SW 1271 (cell line): ENCODE results near the gene REXO4.
A peak's percentile ranks its signal among the peaks of the same experiment; 100 is the strongest.
"Not testable (repeated sequence)": the region's sequence is repeated elsewhere in the genome, so short reads cannot be mapped to it uniquely, and the experiment has no call there.

ENCODE experiments used
- DNase-seq, 2 experiments: peaks; one replicate each; lab custom pipeline; 2025; lab: John Stamatoyannopoulos, UW

Gene REXO4, protein sequence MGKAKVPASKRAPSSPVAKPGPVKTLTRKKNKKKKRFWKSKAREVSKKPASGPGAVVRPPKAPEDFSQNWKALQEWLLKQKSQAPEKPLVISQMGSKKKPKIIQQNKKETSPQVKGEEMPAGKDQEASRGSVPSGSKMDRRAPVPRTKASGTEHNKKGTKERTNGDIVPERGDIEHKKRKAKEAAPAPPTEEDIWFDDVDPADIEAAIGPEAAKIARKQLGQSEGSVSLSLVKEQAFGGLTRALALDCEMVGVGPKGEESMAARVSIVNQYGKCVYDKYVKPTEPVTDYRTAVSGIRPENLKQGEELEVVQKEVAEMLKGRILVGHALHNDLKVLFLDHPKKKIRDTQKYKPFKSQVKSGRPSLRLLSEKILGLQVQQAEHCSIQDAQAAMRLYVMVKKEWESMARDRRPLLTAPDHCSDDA

DNA sequence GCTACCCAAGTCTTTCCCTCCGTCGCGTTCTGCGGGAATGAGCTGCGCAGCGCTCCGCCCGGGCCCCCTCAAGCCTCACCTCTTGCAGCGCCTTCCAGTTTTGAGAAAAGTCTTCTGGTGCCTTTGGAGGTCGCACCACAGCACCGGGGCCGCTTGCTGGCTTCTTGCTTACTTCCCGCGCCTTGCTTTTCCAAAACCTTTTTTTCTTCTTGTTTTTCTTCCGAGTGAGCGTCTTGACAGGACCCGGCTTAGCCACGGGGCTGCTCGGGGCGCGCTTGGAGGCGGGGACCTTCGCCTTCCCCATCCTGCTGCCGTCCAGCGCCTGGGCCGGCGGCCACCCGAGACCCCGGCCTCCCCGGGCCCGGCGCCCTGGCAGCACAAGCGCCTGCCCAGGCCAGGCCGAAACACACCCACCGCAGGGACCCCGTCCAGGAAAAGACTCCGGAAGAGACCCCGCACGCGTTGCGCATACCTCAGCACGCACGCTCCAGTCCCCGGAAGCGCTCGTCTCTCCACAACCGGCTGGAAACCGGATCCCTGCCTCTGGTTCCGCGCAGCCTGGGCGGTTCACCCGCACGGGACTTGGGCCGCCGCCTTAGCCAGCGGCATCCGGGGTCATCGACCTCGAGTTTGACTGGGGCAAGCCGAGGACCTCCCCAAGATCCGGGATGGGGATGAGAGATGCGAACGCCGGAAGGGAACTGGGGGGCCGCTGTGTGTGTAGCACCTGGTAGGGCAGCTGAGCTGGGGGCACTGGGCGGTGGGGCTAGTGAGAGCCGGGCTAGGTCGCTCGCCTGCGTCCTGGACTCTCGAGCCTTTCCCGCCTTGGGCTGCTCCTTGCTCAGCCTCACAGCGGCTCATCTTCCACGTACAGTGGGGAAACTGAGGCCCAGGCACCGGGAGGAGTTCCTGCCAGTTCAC, at the start of gene REXO4:
Gene REXO4 (minus strand): TSS at position 470 of the 921 bp plus-strand sequence. CDS start 166 bp downstream, at position 304.
- DNase-seq, result peak; percentile 88 to 91

DNA sequence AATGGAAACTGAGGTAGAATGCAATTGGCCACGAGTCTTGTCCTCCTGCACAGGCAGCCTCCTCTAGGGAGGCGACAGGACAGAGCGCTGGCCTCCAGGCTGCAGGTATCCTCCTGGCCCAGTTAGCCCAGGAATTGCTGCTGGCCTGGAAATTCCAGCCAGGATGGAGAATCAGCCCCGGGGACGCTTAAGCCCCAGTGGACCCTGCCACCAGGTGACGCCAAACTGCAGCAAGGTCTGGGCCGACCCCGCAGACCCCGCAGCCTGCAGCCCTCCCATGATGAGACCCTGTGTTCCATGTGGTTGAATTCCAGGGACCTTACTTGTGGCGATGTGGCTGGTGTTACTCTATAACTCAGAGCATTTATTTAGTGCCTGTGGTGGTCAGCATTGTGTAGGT, 49.3 kb upstream of the REXO4 start:
- DNase-seq, result no peak

DNA sequence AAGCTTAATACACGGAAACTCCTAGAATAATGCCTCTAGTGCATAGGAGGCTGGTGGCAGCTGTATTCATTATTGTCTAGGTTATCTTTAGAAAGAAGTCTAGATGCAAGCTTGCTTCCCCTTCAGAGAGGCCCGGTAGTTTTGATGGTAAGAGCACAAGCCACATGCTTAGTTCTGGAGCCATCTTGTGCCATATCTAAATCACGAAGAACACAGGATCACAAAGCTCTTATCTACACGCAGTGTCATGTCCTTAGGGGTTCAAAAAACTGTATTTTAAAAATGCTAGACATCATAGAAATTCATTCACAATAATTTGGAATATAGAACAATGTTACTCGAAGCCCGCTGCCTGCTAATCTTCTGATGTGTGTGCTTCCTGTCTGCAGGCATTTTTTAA, 48.2 kb upstream of the REXO4 start:
- DNase-seq, result no peak

DNA sequence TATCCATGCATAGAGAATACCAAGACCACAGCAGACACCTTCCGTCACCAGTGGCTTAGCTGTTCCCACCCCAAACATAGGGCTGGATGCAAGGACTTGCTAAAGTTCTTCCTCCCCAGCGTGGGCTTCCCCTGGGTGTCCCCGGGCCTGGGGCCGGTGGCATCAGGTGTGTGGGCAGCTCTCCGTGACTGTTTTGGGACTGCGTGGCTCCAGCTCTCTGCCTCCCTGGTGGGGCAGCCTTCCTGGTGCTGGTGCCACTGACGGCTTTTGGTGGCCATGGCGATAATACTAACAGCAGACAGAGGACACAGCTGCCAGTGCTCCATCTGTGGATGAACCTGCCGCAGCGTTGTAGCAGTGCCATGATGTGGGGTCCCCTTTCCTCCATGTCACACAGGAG, 46.8 kb upstream of the REXO4 start:
- no peak for DNase-seq

DNA sequence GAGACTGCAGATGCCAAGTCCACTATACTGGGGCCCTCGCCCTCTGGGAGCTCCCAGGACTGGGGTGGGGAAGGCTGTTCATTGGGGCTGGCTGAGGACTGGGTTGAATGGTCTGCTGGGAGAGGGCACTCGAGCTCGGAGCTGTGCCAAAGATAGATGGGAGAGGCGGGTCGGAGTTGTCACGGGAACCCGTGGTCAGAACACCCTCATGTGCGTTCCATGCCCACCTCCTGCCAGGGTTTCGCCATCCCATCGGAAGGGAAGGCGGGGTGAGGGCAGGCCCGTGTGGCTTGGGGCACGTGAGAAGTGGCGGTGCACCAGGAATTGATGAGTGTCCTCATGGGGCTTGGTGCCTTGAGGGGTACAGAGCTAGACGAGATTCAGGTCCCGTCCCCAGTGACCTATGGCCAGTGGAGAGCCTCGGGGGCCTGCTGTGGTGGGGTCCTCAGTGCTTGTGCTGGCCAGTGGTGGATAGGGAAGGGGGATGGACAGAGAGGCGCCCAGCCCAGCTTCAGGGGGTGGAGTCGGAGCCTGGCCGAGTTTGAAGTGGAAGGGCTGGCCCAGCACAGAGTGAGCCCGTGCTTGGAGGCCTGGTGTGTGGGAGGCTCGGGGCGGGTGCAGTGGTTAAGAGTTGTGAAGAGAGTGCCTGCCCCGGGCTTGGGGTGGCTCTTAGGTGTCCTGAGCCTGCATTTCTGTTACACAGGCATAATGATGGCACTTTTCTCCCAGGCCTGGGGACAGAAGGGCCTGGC, 46.2 kb upstream of the REXO4 start:
- DNase-seq, result no peak

DNA sequence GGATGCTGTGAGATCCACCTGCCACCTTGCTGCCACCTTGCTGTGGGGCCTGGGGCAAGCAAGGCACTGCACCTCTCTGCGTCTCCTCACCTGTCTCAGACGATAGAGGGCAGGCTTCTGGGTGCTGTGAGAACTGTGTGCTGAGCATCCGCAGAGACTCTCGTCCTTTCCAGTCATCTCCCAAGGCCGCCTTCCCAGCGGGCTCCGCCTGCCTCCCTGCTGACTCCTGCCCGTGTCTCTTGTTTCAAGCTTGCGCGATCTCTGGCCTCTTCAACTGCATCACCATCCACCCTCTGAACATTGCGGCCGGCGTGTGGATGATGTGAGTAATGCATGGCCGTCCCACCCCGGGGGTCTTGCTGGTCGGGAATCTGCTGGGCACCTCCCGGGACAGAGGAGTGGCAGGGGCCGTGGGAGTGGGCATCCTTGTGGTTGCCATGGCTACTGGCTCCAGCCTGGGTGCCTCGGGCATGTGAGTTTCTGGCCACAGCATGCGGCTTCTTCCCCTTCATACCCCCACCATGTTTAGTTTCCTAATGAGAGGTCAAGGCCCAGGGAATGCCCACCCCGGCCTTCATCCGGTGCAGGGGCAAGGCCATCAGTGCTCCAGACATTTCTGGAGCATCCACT, 45.5 kb upstream of the REXO4 start:
- no peak for DNase-seq

DNA sequence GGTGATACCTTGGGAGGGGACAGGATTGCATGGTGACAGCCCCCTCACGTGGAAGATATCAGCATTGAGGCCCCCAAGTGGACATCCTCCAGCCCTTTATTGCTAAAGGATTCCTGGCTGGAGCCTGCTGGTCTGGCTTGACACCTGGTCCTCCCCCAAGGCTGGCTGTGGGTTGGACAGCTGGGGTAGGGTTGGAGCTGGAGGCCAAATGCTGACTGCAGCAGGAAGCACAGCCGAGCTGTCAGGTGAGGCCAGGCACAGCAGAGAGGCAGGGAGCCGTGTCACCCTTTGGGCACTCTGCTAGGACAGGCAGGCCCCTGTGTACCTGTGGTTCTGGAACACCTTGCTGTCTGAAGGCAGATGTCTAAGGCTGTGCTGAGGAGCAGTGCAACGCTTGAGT, 44.2 kb upstream of the REXO4 start:
- DNase-seq, result no peak

DNA sequence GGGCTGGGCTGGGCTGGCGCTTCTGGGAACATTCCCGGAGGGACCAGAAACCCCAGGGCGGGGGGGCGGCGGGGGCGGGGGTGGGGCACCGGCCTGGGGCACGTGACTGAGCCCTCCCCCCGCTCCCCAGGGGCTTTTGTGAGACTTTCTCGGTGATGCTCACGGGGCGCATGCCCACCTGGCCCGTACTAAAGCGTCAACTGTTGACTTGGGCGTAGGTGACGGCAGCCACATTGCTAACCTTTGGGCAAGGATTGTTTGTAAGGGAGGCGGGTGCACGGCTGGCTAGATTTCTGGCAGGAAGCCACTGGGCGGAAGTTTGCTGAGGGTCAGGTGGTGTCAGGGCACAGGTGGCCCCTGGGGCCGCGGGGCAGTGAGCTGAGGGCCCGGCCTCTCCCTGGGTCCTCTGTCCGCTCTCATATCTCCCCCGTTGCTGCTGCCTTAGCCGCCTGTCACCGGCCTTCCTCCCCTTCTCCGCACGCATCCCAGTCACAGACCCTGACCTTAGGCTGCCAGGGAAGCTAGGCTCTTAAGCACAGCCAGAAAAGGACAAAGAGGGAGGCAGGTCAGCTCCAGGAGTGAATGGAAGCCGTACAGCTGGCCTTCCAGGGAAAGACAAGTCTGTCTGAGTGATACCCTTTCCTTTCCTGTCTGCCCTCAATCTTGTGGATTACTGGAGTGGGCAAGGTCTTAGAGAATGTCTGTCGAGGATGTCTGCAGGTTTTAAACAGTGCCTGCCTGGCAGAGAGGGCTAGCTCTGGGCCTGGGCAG, 42.8 kb upstream of the REXO4 start:
- peak; percentile 18 to 60 for DNase-seq

DNA sequence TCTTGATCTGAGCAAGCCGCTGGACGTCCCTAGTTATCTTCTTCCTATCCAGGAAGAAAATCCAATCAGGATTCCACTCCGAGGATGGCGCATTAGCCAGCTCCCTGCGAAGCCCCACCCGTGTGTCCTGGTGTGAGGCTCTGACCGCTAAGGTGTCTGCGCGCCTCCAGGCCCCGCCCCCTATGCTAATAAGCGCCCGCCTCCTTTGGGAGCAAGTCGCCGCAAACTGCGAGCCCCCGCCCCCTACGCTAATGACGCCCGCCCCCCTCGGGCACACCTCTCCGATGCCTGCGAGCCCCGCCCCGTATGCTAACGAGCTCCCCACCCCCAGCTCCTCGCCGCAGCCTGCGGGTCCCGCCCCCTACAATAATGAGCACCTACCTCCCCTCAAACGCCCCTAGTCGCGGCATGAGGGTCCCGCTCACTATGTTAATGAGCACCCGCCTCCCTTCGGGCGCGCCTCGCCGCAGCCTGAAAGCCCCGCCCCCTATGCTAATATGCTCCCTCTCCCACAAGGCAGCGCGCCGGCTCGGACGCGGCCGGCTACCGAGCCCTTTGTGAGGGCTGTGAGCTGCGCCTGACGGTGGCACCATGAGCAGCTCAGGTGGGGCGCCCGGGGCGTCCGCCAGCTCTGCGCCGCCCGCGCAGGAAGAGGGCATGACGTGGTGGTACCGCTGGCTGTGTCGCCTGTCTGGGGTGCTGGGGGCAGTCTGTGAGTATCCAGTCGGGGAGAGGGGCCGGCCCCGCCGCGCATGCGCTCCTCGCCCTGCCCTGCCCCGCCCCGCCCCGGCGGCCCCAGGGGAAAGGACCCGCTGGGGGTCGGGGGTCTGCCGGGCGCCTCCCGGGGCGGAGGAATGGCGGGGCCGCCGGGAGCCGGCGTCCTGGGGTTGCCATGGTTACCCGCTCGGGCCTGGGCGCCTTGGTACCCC, 41.9 kb upstream of the REXO4 start, which contains the start of gene CACFD1:
Gene CACFD1 (plus strand): TSS at position 503 of the 929 bp plus-strand sequence. CDS start 89 bp downstream, at position 592.
- DNase-seq, result peak; percentile 87 to 98

DNA sequence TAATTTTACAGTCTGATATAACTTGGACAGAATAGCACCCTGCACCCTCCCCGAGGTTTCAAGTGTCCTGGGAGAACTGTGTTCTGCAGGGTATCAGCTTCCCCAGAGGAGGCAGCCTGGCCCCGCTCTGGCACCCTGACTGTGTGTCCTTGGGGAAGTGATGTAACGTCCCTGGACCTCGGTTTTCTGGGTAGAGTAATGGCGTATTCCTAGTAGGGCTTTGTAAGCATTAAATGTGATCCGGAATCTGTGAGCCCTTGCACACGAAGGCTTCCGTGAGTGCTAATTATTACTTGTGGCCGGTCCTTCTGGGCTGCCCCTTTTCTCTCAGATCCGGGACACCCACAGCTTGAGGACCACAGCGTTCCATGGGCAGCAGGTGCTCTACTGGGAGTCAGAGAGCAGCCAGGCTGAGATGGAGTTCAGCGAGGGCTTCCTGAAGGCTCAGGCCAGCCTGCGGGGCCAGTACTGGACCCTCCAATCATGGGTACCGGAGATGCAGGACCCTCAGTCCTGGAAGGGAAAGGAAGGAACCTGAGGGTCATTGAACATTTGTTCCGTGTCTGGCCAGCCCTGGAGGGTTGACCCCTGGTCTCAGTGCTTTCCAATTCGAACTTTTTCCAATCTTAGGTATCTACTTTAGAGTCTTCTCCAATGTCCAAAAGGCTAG, 41.0 kb upstream of the REXO4 start:
- no peak for DNase-seq

DNA sequence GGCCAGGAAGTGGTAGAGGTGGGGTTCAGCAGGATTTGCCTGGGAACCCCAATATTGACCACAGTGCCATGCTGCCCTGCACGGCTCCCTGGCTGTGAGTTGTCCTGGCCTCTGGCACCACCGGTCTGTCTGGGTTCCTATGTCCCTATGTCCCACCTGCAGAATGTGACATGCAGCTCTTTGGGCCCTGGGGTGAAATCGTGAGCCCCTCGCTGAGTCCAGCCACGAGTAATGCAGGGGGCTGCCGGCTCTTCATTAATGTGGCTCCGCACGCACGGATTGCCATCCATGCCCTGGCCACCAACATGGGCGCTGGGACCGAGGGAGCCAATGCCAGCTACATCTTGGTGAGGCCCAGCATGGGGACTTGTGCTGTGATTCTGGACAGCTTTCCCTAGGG, 39.9 kb upstream of the REXO4 start:
- no peak for DNase-seq

DNA sequence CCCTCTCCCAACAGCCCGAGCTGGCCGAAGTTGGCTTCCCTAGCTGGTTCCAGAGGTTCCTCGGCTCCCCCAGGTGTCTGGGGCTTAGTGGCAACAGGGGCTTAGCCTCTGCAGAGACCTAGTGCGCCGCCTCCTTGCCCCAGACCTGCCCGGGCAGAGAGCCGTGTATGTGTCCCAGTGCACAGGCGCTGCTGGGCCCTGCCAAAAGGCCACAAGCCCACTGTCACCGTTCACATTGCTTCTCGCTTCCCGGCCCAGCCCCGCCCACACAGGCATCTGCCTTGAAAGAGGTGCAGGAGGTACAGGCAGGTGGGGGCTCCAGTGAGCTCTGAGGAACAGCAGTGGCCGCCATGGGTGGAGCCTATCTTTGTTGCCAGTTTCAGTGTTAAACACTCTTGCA, 39.4 kb upstream of the REXO4 start:
- DNase-seq, result no peak

DNA sequence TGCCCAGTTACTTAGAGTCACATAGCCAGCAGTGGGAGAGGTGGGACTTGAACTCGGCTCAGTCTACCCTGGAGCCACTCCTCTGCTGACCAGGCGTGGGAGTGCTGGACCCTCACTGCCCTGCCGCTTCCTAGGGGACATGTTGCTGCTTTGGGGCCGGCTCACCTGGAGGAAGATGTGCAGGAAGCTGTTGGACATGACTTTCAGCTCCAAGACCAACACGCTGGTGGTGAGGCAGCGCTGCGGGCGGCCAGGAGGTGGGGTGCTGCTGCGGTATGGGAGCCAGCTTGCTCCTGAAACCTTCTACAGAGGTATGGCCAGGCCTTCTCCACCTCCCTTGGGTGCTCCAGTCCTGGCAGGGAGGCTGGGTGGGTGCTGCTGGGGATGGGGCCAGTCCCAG, 38.6 kb upstream of the REXO4 start:
- no peak for DNase-seq

DNA sequence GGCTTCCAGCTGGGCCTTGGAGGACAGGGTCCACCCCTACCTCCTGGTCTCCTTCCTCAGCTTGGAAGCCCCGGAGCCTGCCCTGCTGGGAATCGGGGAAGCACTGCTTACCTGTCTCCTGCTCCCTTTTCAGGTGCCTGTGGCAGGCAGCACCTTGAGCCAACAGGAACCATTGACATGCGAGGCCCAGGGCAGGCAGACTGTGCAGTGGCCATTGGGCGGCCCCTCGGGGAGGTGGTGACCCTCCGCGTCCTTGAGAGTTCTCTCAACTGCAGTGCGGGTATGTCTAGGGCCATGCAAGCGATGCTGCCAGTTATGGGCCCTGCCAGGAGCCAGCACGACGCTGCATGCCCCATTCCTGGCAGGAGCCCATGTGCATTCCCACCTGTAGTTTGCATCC, 38.1 kb upstream of the REXO4 start:
- DNase-seq, result no peak

DNA sequence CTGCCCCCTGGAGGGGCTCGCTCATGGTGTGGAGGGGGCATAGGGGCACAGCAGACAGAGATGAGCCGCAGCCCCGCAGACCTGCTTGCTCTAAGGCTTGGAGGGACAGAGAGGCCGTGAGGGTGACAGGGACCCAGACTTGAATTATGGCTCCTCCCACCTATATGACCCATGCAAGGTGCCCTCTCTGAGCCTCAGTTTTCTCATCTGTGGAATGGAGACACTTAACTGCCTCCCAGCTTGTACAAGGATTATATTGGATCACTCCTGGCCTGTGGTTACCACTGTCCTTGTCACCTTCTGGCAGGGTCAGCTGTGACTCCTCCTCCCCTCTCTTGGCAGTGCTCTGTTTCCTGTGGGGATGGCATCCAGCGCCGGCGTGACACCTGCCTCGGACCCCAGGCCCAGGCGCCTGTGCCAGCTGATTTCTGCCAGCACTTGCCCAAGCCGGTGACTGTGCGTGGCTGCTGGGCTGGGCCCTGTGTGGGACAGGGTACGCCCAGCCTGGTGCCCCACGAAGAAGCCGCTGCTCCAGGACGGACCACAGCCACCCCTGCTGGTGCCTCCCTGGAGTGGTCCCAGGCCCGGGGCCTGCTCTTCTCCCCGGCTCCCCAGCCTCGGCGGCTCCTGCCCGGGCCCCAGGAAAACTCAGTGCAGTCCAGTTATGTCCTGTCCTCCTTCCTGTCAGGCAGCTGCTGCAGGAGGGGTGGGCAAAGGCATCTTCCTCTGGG, 37.3 kb upstream of the REXO4 start:
- no peak for DNase-seq

DNA sequence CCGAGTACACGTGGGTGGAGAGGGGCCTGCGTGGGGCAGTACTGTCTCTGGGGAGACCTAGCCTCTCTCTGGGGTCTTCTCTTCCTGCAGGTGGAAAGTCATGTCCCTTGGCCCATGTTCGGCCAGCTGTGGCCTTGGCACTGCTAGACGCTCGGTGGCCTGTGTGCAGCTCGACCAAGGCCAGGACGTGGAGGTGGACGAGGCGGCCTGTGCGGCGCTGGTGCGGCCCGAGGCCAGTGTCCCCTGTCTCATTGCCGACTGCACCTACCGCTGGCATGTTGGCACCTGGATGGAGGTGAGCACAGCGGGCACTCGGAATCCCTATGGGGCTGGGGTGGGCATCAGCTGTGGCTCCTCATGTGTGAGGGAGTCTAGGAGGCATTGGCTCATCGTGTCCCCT, 36.5 kb upstream of the REXO4 start:
- no peak for DNase-seq

DNA sequence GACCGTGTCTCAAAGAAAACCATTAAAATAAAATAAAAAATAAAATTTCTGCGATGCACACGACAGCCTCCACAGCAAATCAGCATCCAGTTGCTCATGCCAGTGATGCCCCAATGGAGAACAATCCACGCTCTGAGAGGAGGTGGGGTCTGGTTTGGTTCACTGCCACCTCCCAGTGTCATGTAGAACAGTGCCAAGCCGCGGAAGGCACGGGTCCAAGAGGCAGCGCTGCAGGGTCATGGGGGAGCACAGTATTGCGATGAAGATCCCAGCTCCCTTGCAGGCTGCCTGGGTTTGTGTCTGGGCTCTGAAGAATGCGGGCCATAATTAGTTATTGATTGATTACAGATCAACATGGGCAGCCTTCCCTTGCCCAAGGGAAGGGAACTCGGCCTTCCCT, 35.8 kb upstream of the REXO4 start:
- DNase-seq, result no peak

DNA sequence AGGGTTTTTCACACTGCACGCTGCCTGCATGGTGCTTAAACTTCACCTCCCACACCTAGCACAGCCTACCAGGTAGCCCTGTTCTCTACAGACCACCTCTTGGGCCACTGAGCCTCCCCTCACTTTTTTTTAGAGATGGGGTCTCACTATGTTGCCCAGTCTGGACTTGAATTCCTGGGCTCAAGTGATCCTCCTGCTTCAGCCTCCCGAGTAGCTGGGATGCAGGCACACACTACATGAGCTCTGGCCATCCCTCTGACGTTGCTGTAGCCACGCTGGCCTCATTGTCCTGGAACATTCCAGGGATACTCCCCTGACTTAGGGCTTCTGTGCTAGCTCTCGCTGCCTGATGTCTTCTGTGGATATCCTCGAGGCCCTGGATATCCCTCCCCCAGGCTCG, 34.8 kb upstream of the REXO4 start:
- DNase-seq, result no peak

DNA sequence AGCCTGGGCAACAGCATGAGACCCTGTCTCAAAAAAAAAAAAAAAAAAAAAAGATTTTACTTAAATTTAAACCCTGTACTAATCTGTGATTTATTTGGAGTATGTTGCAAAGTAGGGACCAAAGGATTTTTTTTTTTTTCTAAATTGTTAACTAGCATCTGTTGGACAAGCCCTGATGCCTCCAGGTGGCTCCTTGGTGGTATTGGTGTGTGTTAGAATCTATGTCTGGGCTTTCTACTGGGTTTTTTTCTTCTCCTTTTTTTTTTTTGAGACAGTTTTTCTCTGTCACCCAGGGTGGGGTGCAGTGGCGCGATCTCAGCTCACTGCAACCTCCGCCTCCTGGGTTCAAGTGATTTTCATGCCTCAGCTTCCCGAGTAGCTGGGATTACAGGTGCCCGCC, 34.1 kb upstream of the REXO4 start:
- DNase-seq, result not testable (repeated sequence)
